HEK293 (cell line): ENCODE data around the gene PTPN6.

Experiments used
- CTCF ChIA-PET: fragments of 350-600 bp; formaldehyde crosslinking; extraction: SDS; loops from one replicate; lab custom pipeline; 2021; ENCODE audit warnings: antibody characterized with exemption; lab: Yijun Ruan, JAX
- POLR2A ChIA-PET: fragments of 300-600 bp; formaldehyde crosslinking; extraction: SDS; loops from one replicate; lab custom pipeline; 2020; ENCODE audit warnings: antibody characterized with exemption, inconsistent platforms; lab: Yijun Ruan, JAX
- H3K27ac ChIP-seq: fragments of 200-500 bp; sonication (Bioruptor generic); 2 replicates; pipeline ENCODE4 v1.5.1; 2014; ENCODE audit warnings: low read depth, low read length, control low read depth, inconsistent platforms; ENCODE audit errors: extremely low read depth
- H3K36me3 ChIP-seq, 2 experiments: fragments of 200-500 bp in 1 of 2; sonication (Bioruptor generic) in 1 of 2; 1 replicate in 1 of 2; 2 replicates in 1 of 2; pipeline ENCODE4 v1.5.1; 2014 to 2017; ENCODE audit warnings: inconsistent platforms in 2 of 2, low read length in 2 of 2; ENCODE audit not compliant: control insufficient read depth in 2 of 2, insufficient read depth in 1 of 2
- H3K4me1 ChIP-seq: fragments of 200-500 bp; sonication (Bioruptor generic); 2 replicates; pipeline ENCODE4 v1.5.1; 2014; ENCODE audit warnings: mild to moderate bottlenecking, low read length, inconsistent platforms; ENCODE audit not compliant: control insufficient read depth, insufficient read depth
- H3K4me3 ChIP-seq: 2 replicates; pipeline ENCODE4 v1.5.1; 2011; ENCODE audit warnings: low read depth, mild to moderate bottlenecking, control low read depth, low read length, moderate library complexity
- H3K9me3 ChIP-seq: fragments of 200-500 bp; sonication (Bioruptor generic); 2 replicates; pipeline ENCODE4 v1.5.1; 2014; ENCODE audit warnings: low read depth, low read length, inconsistent platforms; ENCODE audit not compliant: control insufficient read depth, insufficient read depth
- INSM2 ChIP-seq: fragments of 450-650 bp; formaldehyde crosslinking; IDR thresholded peaks from 2 replicates; pipeline ENCODE4 v1.5.1; 2016; ENCODE audit warnings: missing biosample characterization, missing genetic modification characterization
- KLF17 ChIP-seq: fragments of 450-650 bp; formaldehyde crosslinking; IDR thresholded peaks from 2 replicates; pipeline ENCODE4 v1.5.1; 2016; ENCODE audit warnings: missing biosample characterization, missing genetic modification characterization
- MZF1 ChIP-seq: fragments of 450-650 bp; formaldehyde crosslinking; IDR thresholded peaks from 2 replicates; pipeline ENCODE4 v1.5.1; 2017; ENCODE audit warnings: missing biosample characterization, missing genetic modification characterization, borderline replicate concordance
- PATZ1 ChIP-seq: fragments of 450-650 bp; formaldehyde crosslinking; IDR thresholded peaks from 2 replicates; pipeline ENCODE4 v1.5.1; 2016; ENCODE audit warnings: missing biosample characterization, missing genetic modification characterization
- PRDM10 ChIP-seq: fragments of 450-650 bp; formaldehyde crosslinking; IDR thresholded peaks from 2 replicates; pipeline ENCODE4 v1.5.1; 2016; ENCODE audit warnings: missing biosample characterization, missing genetic modification characterization
- ZBTB11 ChIP-seq: fragments of 450-650 bp; formaldehyde crosslinking; conservative IDR thresholded peaks from 2 replicates; pipeline ENCODE4 v1.5.1; 2016; ENCODE audit warnings: low read depth, missing biosample characterization, missing genetic modification characterization
- ZFHX2 ChIP-seq: fragments of 450-650 bp; formaldehyde crosslinking; conservative IDR thresholded peaks from 2 replicates; pipeline ENCODE4 v1.5.1; 2016; ENCODE audit warnings: missing biosample characterization, missing genetic modification characterization
- ZNF391 ChIP-seq: fragments of 450-650 bp; formaldehyde crosslinking; IDR thresholded peaks from 2 replicates; pipeline ENCODE4 v1.5.1; 2016; ENCODE audit warnings: low read depth, missing biosample characterization, missing genetic modification characterization, borderline replicate concordance
- ZNF394 ChIP-seq: fragments of 450-650 bp; formaldehyde crosslinking; IDR thresholded peaks from 2 replicates; pipeline ENCODE4 v1.5.1; 2016; ENCODE audit warnings: missing biosample characterization, missing genetic modification characterization, mild to moderate bottlenecking, moderate library complexity, borderline replicate concordance
- ZNF514 ChIP-seq: fragments of 450-650 bp; formaldehyde crosslinking; IDR thresholded peaks from 2 replicates; pipeline ENCODE4 v1.5.1; 2016; ENCODE audit warnings: missing biosample characterization, missing genetic modification characterization
- ZNF521 ChIP-seq: fragments of 450-650 bp; formaldehyde crosslinking; IDR thresholded peaks from 2 replicates; pipeline ENCODE4 v1.5.1; 2017; ENCODE audit warnings: missing biosample characterization, mild to moderate bottlenecking, missing genetic modification characterization
- ZNF544 ChIP-seq: fragments of 450-650 bp; formaldehyde crosslinking; IDR thresholded peaks from 2 replicates; pipeline ENCODE4 v1.5.0; 2017; ENCODE audit warnings: missing biosample characterization, missing genetic modification characterization
- ZNF571 ChIP-seq: fragments of 450-650 bp; formaldehyde crosslinking; IDR thresholded peaks from 2 replicates; pipeline ENCODE4 v1.5.0; 2017; ENCODE audit warnings: missing biosample characterization, missing genetic modification characterization
- ZSCAN23 ChIP-seq: fragments of 450-650 bp; formaldehyde crosslinking; IDR thresholded peaks from 2 replicates; pipeline ENCODE4 v1.5.1; 2016; ENCODE audit warnings: missing biosample characterization, missing genetic modification characterization
- TF ChIP-seq, protein P1 (sequence below): fragments of 450-650 bp; formaldehyde crosslinking; IDR thresholded peaks from 2 replicates; pipeline ENCODE4 v1.5.1; 2016; ENCODE audit warnings: missing biosample characterization, missing genetic modification characterization
- TF ChIP-seq, protein P2 (sequence below): fragments of 450-650 bp; formaldehyde crosslinking; IDR thresholded peaks from 2 replicates; pipeline ENCODE4 v1.5.1; 2016; ENCODE audit warnings: missing biosample characterization, missing genetic modification characterization

The PTPN6 gene

DNA sequence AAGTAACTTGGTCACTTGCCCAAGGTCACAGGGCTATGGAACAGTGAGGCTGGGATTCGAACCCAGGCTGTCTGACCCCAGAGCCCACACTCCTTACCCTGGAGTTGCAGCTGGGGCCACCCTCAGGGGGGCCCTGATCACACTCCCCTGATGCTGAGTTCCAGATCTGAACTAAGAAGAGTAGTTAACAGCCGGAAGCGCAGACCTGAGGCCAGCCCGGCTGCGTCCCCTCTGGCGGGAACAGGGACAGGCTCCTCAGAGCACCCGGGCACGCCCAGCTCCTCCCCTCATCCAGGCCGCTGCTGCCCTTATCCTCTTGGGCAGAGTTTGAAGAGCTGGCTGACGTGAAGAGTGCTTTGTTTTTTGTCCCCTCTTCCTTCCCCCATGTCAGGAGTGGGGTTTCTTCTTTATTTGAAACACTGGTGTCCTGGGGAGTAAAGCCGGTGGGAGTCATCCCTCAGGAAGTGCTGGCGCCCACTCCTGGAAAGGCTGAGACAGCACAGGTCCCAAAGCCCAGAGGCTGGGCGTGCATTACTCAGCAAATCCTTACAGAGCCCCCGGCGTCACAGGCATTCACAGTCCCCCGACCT, 10.6 kb downstream of the PTPN6 start (continued):
- TF ChIP-seq PATZ1 (tag by site-specific recombination) (peak; percentile 85), ZNF394 (peak; percentile 33; the same call in 1 of the 2 replicates), ZFHX2 (tag by site-specific recombination) (peak; percentile 54; the same call in 1 of the 2 replicates), ZNF571 (tag by site-specific recombination) (no peak), ZNF521 (tag by site-specific recombination) (no peak), INSM2 (tag by site-specific recombination) (peak; percentile 10; the same call in 1 of the 2 replicates), ZBTB11 (tag by site-specific recombination) (peak; percentile 95)
- TF ChIP-seq, protein P1, sequence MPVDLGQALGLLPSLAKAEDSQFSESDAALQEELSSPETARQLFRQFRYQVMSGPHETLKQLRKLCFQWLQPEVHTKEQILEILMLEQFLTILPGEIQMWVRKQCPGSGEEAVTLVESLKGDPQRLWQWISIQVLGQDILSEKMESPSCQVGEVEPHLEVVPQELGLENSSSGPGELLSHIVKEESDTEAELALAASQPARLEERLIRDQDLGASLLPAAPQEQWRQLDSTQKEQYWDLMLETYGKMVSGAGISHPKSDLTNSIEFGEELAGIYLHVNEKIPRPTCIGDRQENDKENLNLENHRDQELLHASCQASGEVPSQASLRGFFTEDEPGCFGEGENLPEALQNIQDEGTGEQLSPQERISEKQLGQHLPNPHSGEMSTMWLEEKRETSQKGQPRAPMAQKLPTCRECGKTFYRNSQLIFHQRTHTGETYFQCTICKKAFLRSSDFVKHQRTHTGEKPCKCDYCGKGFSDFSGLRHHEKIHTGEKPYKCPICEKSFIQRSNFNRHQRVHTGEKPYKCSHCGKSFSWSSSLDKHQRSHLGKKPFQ (tag by site-specific recombination) = 0 out of 2 replicates have a peak, but pooled peaks have one; percentile 17

DNA sequence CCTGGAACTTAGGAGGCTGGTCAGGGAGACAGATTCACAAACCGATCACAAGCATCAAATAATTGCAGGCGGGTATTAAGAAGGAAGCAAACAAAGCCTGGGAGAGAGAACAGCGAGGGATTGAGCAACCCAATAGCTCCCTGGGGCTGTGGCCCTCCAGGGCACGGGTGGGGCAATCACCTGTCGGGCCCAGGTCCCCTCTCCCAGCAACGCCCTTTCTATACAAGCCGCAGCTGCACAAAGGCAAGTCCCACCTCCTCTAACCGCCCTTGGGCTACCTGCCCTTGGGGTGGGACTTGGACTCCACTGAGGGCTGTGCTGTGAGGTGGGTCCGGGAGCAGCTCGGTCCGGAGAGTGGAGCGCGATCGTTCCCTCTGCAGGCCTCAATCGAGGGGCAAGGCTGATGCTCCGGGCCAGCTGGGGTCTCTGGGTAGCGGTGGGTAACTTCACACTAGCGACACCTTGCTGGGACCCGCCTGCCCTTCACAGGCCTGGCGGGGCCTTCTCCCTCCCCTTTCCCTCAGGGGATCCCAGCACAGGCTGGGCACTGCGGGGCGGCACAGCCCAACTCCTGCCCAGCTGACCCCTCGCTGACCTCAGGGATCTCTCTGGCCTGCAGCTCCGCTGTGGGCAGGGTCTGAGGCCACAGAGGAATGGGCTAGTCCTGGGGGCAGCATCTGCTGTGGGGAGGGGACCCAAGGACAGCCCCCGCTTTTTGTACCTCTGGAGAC, 11.3 kb downstream of the PTPN6 start:
- Histone ChIP-seq H3K9me3 (no peaks in the 10 kb centered on the region), H3K36me3 (peaks cover 8 to 36% of the 10 kb centered on the region in 2 experiments), H3K4me3 (no peak overlapping the region), H3K4me1 (peaks cover 2% of the 10 kb centered on the region; the same call in 1 of the 2 replicates), H3K27ac (peak overlapping the region; percentile 45; the same call in 1 of the 2 replicates)
- CTCF ChIA-PET = interaction anchor here (0.5 to 7.7 kb wide), 15 partner anchors 10 to 191 kb away, joined by 3 to 138 read pairs (median 4); partner anchors contain the start of genes C12orf57, C1RL, PTPN6 and RNU7-1
- POLR2A ChIA-PET = interaction anchor here (1.0 to 3.2 kb wide), 3 partner anchors 17 to 196 kb away, joined by 3 to 22 read pairs (median 6); partner anchors contain the start of gene PTMS
- no peak for TF ChIP-seq PRDM10
- TF ChIP-seq ZNF391 = no peak
- TF ChIP-seq ZNF514 (tag by site-specific recombination) = no peak
- TF ChIP-seq KLF17 (tag by site-specific recombination) = peak; percentile 32; the same call in 1 of the 2 replicates
- TF ChIP-seq, protein P2, sequence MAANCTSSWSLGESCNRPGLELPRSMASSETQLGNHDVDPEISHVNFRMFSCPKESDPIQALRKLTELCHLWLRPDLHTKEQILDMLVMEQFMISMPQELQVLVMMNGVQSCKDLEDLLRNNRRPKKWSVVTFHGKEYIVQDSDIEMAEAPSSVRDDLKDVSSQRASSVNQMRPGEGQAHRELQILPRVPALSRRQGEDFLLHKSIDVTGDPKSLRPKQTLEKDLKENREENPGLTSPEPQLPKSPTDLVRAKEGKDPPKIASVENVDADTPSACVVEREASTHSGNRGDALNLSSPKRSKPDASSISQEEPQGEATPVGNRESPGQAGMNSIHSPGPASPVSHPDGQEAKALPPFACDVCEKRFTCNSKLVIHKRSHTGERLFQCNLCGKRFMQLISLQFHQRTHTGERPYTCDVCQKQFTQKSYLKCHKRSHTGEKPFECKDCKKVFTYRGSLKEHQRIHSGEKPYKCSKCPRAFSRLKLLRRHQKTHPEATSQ (tag by site-specific recombination) = 0 out of 2 replicates have a peak, but pooled peaks have one; percentile 4
- TF ChIP-seq ZSCAN23 = no peak
- no peak for TF ChIP-seq MZF1
- TF ChIP-seq ZNF544 (tag by site-specific recombination) = no peak
